GM23338 (cell line): ENCODE results near the gene PANK1. TPM values are rescaled to one million over a fixed set of nuclear protein-coding genes. Genes with fewer than 3 reads are reported as not detected.

Experiments
- ATAC-seq: fragments of 200-7000 bp; cut with Tn5 transposase; 3 replicates; pipeline ENCODE4 v1.9.1; 2020
- DNase-seq: peaks from one replicate; pipeline ENCODE4 v3.0.0-alpha.2; 2015; ENCODE audit warnings: low spot score
- H2AFZ ChIP-seq: fragments of 200-600 bp; sonication (generic); 2 replicates; pipeline ENCODE4 v1.8.0; 2016; ENCODE audit warnings: antibody characterized with exemption, mild to moderate bottlenecking, moderate library complexity
- H3F3A ChIP-seq: fragments of 200-600 bp; sonication (generic); replicated peaks from 2 replicates; pipeline ENCODE4 v1.8.0; 2017; ENCODE audit warnings: antibody characterized with exemption, mixed run types, low read depth
- H3K27ac ChIP-seq: fragments of 200-600 bp; sonication (generic); 2 replicates; pipeline ENCODE4 v1.6.1; 2016; ENCODE audit warnings: low read depth
- H3K27me3 ChIP-seq: fragments of 200-600 bp; sonication (generic); 2 replicates; pipeline ENCODE4 v1.8.0; 2016; ENCODE audit warnings: mild to moderate bottlenecking, mixed run types, moderate library complexity; ENCODE audit not compliant: insufficient read depth
- H3K36me3 ChIP-seq: fragments of 200-600 bp; sonication (generic); 2 replicates; pipeline ENCODE4 v1.8.0; 2016; ENCODE audit warnings: mild to moderate bottlenecking; ENCODE audit not compliant: insufficient read depth
- H3K4me1 ChIP-seq: fragments of 200-600 bp; sonication (generic); 2 replicates; pipeline ENCODE4 v1.8.0; 2016; ENCODE audit warnings: mild to moderate bottlenecking, moderate library complexity; ENCODE audit not compliant: insufficient read depth
- H3K4me2 ChIP-seq: fragments of 200-600 bp; sonication (generic); 2 replicates; pipeline ENCODE4 v1.7.1; 2017; ENCODE audit warnings: mixed run types
- H3K4me3 ChIP-seq: fragments of 200-600 bp; sonication (generic); 2 replicates; pipeline ENCODE4 v1.6.1; 2016; ENCODE audit warnings: mixed run types
- H3K79me2 ChIP-seq: fragments of 200-600 bp; sonication (generic); replicated peaks from 2 replicates; pipeline ENCODE4 v1.8.0; 2017; ENCODE audit warnings: mild to moderate bottlenecking; ENCODE audit not compliant: insufficient read depth
- H3K9me2 ChIP-seq: fragments of 200-600 bp; sonication (generic); 2 replicates; pipeline ENCODE4 v1.8.0; 2017; ENCODE audit not compliant: insufficient read depth
- H4K20me1 ChIP-seq: fragments of 200-600 bp; sonication (generic); replicated peaks from 2 replicates; pipeline ENCODE4 v1.8.0; 2017; ENCODE audit warnings: mild to moderate bottlenecking; ENCODE audit not compliant: insufficient read depth
- H3K27ac Mint-ChIP-seq: 2 replicates; pipeline ENCODE4 v1.8.0; 2020; ENCODE audit warnings: inconsistent platforms, mild to moderate bottlenecking, moderate library complexity, mixed read lengths
- H3K27me3 Mint-ChIP-seq: 3 replicates; pipeline ENCODE4 v1.8.0; 2022; ENCODE audit warnings: low read depth, mild to moderate bottlenecking, moderate library complexity, mixed read lengths, inconsistent platforms; ENCODE audit not compliant: insufficient read depth, poor library complexity
- H3K36me3 Mint-ChIP-seq: 3 replicates; pipeline ENCODE4 v1.8.0; 2021; ENCODE audit warnings: low read depth, mild to moderate bottlenecking, inconsistent platforms, moderate library complexity, mixed read lengths
- H3K4me1 Mint-ChIP-seq: 3 replicates; pipeline ENCODE4 v1.8.0; 2020; ENCODE audit warnings: mild to moderate bottlenecking, inconsistent platforms, mixed read lengths
- H3K4me3 Mint-ChIP-seq: 3 replicates; pipeline ENCODE4 v1.8.0; 2021; ENCODE audit warnings: moderate library complexity, mild to moderate bottlenecking, inconsistent platforms, mixed read lengths
- H3K9me3 Mint-ChIP-seq: 3 replicates; pipeline ENCODE4 v1.8.0; 2020; ENCODE audit warnings: moderate library complexity, mild to moderate bottlenecking, inconsistent platforms, mixed read lengths
- CREB1 ChIP-seq: fragments of 250-450 bp; sonication (Bioruptor Pico); IDR thresholded peaks from 2 replicates; pipeline ENCODE4 v1.5.0; 2020; ENCODE audit warnings: low read depth, mild to moderate bottlenecking, moderate library complexity
- CTCF ChIP-seq, 2 experiments: fragments of 200-600 bp in 1 of 2; sonication (generic) in 1 of 2; conservative IDR thresholded peaks; 2 replicates each; pipeline versions ENCODE4 v1.5.1 to v1.6.1; 2016 to 2017; ENCODE audit warnings: antibody characterized with exemption in 2 of 2, low read depth in 2 of 2, mild to moderate bottlenecking in 2 of 2, moderate library complexity in 1 of 2
- ETS1 ChIP-seq: IDR thresholded peaks from 2 replicates; pipeline ENCODE4 v1.6.1; 2016; ENCODE audit warnings: antibody characterized with exemption
- EZH2 ChIP-seq: fragments of 200-600 bp; sonication (generic); IDR thresholded peaks from one replicate; pipeline ENCODE4 v1.8.0; 2017; ENCODE audit warnings: antibody characterized with exemption, mild to moderate bottlenecking, low read depth; ENCODE audit not compliant: unreplicated experiment
- JUNB ChIP-seq: IDR thresholded peaks from one replicate; pipeline ENCODE4 v1.6.1; 2016; ENCODE audit warnings: antibody characterized with exemption; ENCODE audit not compliant: unreplicated experiment
- NANOG ChIP-seq: IDR thresholded peaks from 2 replicates; pipeline ENCODE4 v1.6.1; 2016; ENCODE audit warnings: antibody characterized with exemption, borderline replicate concordance
- REST ChIP-seq: IDR thresholded peaks from one replicate; pipeline ENCODE4 v1.6.1; 2018; ENCODE audit warnings: antibody characterized with exemption; ENCODE audit not compliant: unreplicated experiment
- STAT1 ChIP-seq: IDR thresholded peaks from one replicate; pipeline ENCODE4 v1.6.1; 2016; ENCODE audit warnings: antibody characterized with exemption; ENCODE audit not compliant: unreplicated experiment
- ZNF462 ChIP-seq: fragments of 250-450 bp; sonication (Bioruptor Pico); IDR thresholded peaks from 2 replicates; pipeline ENCODE4 v1.5.0; 2020; ENCODE audit warnings: mild to moderate bottlenecking, moderate library complexity
- polyA plus RNA-seq: library from polyadenylated mRNA; unstranded; fragments of >200 nt; fragmentation: Nextera tagmentation; extraction: Ambion mirVana; gene quantifications from 2 replicates; pipeline ENCODE4 v1.2.1, GENCODE V29; 2016
- total RNA-seq: library from RNA; depleted of rRNA; stranded (reverse); fragments of >200 nt; shearing (Covaris generic); gene quantifications from 2 replicates; pipeline ENCODE4 v1.2.3, GENCODE V29; 2014

Gene PANK1
- total and polyA plus RNA-seq, 2 experiments from 2014 or later, result 15.2 to 44.7 TPM

- H3K4me3 Mint-ChIP-seq, result no peak overlapping the region
- no peaks in the 10 kb centered on the region for H3K9me3 Mint-ChIP-seq
- Histone ChIP-seq H3K27me3 (no peaks in the 10 kb centered on the region), H3K27ac (no peak overlapping the region), H3K36me3 (no peaks in the 10 kb centered on the region), H3K79me2 (no peaks in the 10 kb centered on the region), H3K4me1 (0 out of 2 replicates have a peak, but pooled peaks cover 19% of the 10 kb centered on the region), H3K9me2 (no peaks in the 10 kb centered on the region), H2AFZ (no peak overlapping the region), H4K20me1 (no peaks in the 10 kb centered on the region), H3F3A (no peaks in the 10 kb centered on the region), H3K4me3 (no peak overlapping the region), H3K4me2 (no peak overlapping the region)
- no peaks in the 10 kb centered on the region for H3K27me3 Mint-ChIP-seq
- no peaks in the 10 kb centered on the region for H3K36me3 Mint-ChIP-seq
- no peak for ATAC-seq
- TF ChIP-seq STAT1 (no peak), NANOG (no peak), ETS1 (no peak), CREB1 (CRISPR knock-in tag) (no peak), JUNB (no peak), REST (no peak), ZNF462 (no peak), CTCF (conservative IDR thresholded peaks at IDR 0.05; ENCODE audit: low read depth in 2 of 2) (no peak), EZH2 (no peak)
- no peak for DNase-seq
- H3K4me1 Mint-ChIP-seq, result peaks cover 14% of the 10 kb centered on the region
- H3K27ac Mint-ChIP-seq, result no peak overlapping the region
Measured at GRCh38 chr10:89670926-89671325, 25.9 kb upstream of the PANK1 start.
